Bone marrow (tissue), 2 donors: ENCODE results near the gene ZFHX2.
A peak's percentile ranks its signal among the peaks of the same experiment; 100 is the strongest.
"Not testable (repeated sequence)": the region's sequence is repeated elsewhere in the genome, so short reads cannot be mapped to it uniquely, and the experiment has no call there.

Experiments used
- DNase-seq, 2 donors: peaks; one replicate each; lab custom pipeline; 2025; lab: John Stamatoyannopoulos, UW

Gene ZFHX2

GRCh38 chr14:23551266-23552028, at the start of gene ZFHX2:
Gene ZFHX2, minus strand, starts transcription at chr14:23551765. Its CDS starts 16,440 bp downstream, at chr14:23535325.
- peak; percentile 39 to 40 for DNase-seq

- DNase-seq, result no peak
These were observed 49.2 kb upstream of the ZFHX2 start for GRCh38 chr14:23600806-23601205.

GRCh38 chr14:23600322-23600707, 48.8 kb upstream of the ZFHX2 start:
- no peak for DNase-seq

- DNase-seq, result not testable (repeated sequence)
These were observed 42.6 kb upstream of the ZFHX2 start for GRCh38 chr14:23594191-23594590.

GRCh38 chr14:23590198-23590597, 38.6 kb upstream of the ZFHX2 start:
- DNase-seq, result no peak

GRCh38 chr14:23589606-23590005, 38.0 kb upstream of the ZFHX2 start:
- DNase-seq, result no peak

- DNase-seq, result peak; percentile 66 to 86
These were observed 37.5 kb upstream of the ZFHX2 start for GRCh38 chr14:23588884-23589598.

- not testable (repeated sequence) for DNase-seq
These were observed 33.1 kb upstream of the ZFHX2 start for GRCh38 chr14:23584527-23585203.

- not testable (repeated sequence) for DNase-seq
These were observed 32.4 kb upstream of the ZFHX2 start for GRCh38 chr14:23583761-23584526.

GRCh38 chr14:23582906-23583760, 31.6 kb upstream of the ZFHX2 start:
- DNase-seq, result no peak

- DNase-seq, result no peak
These were observed 29.4 kb upstream of the ZFHX2 start for GRCh38 chr14:23580948-23581281.

- no peak for DNase-seq
These were observed 28.8 kb upstream of the ZFHX2 start for GRCh38 chr14:23580152-23580926.

- no peak for DNase-seq
These were observed 28.2 kb upstream of the ZFHX2 start for GRCh38 chr14:23579739-23580138.

- DNase-seq, result no peak
These were observed 27.7 kb upstream of the ZFHX2 start for GRCh38 chr14:23579311-23579630.

- DNase-seq, result no peak
These were observed 27.2 kb upstream of the ZFHX2 start, which contains the start of gene JPH4 for GRCh38 chr14:23578560-23579310. Gene JPH4, minus strand, starts transcription at chr14:23578790. Its CDS starts 1,337 bp downstream, at chr14:23577453.

GRCh38 chr14:23577710-23578392, 26.3 kb upstream of the ZFHX2 start:
- no peak for DNase-seq

- no peak for DNase-seq
These were observed 25.6 kb upstream of the ZFHX2 start for GRCh38 chr14:23577004-23577681.

GRCh38 chr14:23573384-23574015, 21.9 kb upstream of the ZFHX2 start:
- no peak for DNase-seq
